ENCODE results near the gene SIM2. TPM values are rescaled to one million over a fixed set of nuclear protein-coding genes. Genes with fewer than 3 reads are reported as not detected.

Gene SIM2
- total and polyA plus RNA-seq, 2 of the 13 experiments (the other 11 are each of a cell fraction or from before 2014, with no cell fraction given): 0.36 to 0.53 TPM

DNA sequence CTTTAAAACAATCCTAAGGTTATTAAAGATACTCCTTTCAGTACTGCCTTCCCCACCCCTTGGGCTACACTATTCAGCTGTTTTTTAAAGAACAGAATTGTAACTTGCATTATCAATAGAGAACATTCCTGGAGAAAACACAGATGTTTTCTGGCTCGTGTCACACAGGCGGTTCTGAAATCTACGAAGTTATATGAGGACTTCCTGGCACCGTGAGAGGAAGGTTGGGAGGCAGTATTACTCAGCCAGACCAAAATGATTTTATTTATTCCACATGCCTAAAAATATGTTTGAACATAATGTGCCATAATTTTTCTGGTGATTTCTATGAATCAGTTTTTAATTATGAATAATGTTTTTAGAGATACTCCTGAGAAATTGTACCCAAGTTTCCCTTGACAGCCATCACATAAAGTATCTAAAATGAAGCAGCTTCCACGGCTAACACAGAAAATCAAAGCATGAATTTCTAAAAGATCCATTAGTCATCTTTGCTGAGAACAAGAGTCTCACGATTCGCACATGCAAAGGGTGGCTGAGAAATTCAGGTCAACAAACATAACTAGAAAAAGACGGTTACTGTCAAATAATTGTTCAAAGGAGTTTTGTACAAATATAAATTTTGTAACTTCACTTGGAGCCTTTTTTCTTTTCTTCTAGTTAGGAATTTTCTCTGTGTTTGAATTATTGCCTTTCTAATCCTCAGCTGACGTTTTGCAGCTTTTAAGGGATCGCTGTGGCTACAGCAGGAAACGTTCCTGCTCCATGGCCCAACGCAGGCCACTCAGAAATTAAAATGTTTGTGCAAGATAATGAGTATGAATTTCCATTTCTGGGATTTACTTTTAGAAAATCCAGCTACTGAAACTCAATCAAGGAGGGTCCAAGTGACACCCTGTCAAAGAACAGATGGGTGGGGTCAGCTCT, 8.0 kb upstream of the SIM2 start (continued):
- TF ChIP-seq, protein P1, sequence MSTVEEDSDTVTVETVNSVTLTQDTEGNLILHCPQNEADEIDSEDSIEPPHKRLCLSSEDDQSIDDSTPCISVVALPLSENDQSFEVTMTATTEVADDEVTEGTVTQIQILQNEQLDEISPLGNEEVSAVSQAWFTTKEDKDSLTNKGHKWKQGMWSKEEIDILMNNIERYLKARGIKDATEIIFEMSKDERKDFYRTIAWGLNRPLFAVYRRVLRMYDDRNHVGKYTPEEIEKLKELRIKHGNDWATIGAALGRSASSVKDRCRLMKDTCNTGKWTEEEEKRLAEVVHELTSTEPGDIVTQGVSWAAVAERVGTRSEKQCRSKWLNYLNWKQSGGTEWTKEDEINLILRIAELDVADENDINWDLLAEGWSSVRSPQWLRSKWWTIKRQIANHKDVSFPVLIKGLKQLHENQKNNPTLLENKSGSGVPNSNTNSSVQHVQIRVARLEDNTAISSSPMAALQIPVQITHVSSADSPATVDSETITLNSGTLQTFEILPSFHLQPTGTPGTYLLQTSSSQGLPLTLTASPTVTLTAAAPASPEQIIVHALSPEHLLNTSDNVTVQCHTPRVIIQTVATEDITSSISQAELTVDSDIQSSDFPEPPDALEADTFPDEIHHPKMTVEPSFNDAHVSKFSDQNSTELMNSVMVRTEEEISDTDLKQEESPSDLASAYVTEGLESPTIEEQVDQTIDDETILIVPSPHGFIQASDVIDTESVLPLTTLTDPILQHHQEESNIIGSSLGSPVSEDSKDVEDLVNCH (CRISPR knock-in tag; IDR thresholded peaks at IDR 0.05): no peak
- TF ChIP-seq, protein P2, sequence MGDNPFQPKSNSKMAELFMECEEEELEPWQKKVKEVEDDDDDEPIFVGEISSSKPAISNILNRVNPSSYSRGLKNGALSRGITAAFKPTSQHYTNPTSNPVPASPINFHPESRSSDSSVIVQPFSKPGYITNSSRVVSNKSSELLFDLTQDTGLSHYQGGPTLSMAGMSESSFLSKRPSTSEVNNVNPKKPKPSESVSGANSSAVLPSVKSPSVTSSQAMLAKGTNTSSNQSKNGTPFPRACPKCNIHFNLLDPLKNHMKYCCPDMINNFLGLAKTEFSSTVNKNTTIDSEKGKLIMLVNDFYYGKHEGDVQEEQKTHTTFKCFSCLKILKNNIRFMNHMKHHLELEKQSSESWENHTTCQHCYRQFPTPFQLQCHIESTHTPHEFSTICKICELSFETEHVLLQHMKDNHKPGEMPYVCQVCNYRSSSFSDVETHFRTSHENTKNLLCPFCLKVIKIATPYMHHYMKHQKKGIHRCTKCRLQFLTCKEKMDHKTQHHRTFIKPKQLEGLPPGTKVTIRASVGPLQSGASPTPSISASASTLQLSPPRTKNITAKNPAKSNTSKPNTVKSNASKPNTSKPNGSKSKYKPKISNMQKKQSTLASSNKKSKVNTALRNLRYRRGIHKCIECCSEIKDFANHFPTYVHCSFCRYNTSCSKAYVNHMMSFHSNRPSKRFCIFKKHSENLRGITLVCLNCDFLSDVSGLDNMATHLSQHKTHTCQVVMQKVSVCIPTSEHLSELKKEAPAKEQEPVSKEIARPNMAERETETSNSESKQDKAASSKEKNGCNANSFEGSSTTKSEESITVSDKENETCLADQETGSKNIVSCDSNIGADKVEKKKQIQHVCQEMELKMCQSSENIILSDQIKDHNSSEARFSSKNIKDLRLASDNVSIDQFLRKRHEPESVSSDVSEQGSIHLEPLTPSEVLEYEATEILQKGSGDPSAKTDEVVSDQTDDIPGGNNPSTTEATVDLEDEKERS (CRISPR knock-in tag; IDR thresholded peaks at IDR 0.05): no peak
- TF ChIP-seq SAFB2 (CRISPR knock-in tag; IDR thresholded peaks at IDR 0.05; ENCODE audit: borderline replicate concordance, low read depth) (no peak), ZNF552 (CRISPR knock-in tag; IDR thresholded peaks at IDR 0.05; ENCODE audit: borderline replicate concordance) (no peak), SRSF1 (optimal IDR thresholded peaks at IDR 0.05; ENCODE audit: low read depth, low read length) (no peak)
- TF ChIP-seq, protein P3, sequence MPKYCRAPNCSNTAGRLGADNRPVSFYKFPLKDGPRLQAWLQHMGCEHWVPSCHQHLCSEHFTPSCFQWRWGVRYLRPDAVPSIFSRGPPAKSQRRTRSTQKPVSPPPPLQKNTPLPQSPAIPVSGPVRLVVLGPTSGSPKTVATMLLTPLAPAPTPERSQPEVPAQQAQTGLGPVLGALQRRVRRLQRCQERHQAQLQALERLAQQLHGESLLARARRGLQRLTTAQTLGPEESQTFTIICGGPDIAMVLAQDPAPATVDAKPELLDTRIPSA (CRISPR knock-in tag; IDR thresholded peaks at IDR 0.05; ENCODE audit: borderline replicate concordance): no peak

Measured in HepG2 (cell line).